Suprapubic skin (tissue), 4 donors: ENCODE measurements around the gene INKA1. TPM values are rescaled to one million over a fixed set of nuclear protein-coding genes. Genes with fewer than 3 reads are reported as not detected.

Source experiments
- DNase-seq, 2 donors: peaks; one replicate each; pipeline ENCODE4 v3.0.0-alpha.2; 2019; ENCODE audit warnings: low spot score in 2 of 2
- H3K27ac ChIP-seq: fragments of 200-600 bp; sonication (generic); one replicate; pipeline ENCODE4 v1.5.1; 2019
- H3K27me3 ChIP-seq: fragments of 200-600 bp; sonication (generic); one replicate; pipeline ENCODE4 v1.5.1; 2019
- H3K36me3 ChIP-seq: fragments of 200-600 bp; sonication (generic); one replicate; pipeline ENCODE4 v1.5.1; 2019
- H3K4me1 ChIP-seq: fragments of 200-600 bp; sonication (generic); one replicate; pipeline ENCODE4 v1.5.1; 2019
- H3K4me3 ChIP-seq: fragments of 200-600 bp; sonication (generic); one replicate; pipeline ENCODE4 v1.5.1; 2019; ENCODE audit warnings: mild to moderate bottlenecking
- H3K9me3 ChIP-seq: fragments of 200-600 bp; sonication (generic); one replicate; pipeline ENCODE4 v1.5.1; 2019
- CTCF ChIP-seq, 2 donors: fragments of 200-600 bp in 1 of 2; fragments of 450-650 bp in 1 of 2; sonication (generic) in 1 of 2; IDR thresholded peaks; one replicate each; pipeline ENCODE4 v1.5.1; 2016 to 2019; ENCODE audit warnings: antibody characterized with exemption in 2 of 2, mild to moderate bottlenecking in 1 of 2, moderate library complexity in 1 of 2
- EP300 ChIP-seq: sonication (generic); formaldehyde crosslinking; IDR thresholded peaks from one replicate; pipeline ENCODE4 v1.6.1; 2017; ENCODE audit warnings: antibody characterized with exemption
- POLR2A ChIP-seq, 2 donors: fragments of 450-650 bp; IDR thresholded peaks; one replicate each; pipeline ENCODE4 v1.6.1; 2017; ENCODE audit warnings: antibody characterized with exemption in 2 of 2, mild to moderate bottlenecking in 2 of 2, moderate library complexity in 2 of 2
- POLR2AphosphoS5 ChIP-seq, 3 donors: sonication (generic); formaldehyde crosslinking; IDR thresholded peaks; one replicate each; pipeline ENCODE4 v1.6.1; 2017; ENCODE audit warnings: antibody characterized with exemption in 3 of 3
- WGBS: methylation state at CpG from one replicate; pipeline ENCODE4 v1.1.5; 2018; 5-methylcytosine and 5-hydroxymethylcytosine counted together
- total RNA-seq, 4 donors: library from RNA; depleted of rRNA; stranded (reverse); fragments of >200 nt; gene quantifications; one replicate each; pipeline ENCODE4 v1.1.0, GENCODE V29; 2016

The INKA1 gene
- total RNA-seq, 4 donors from 2014 or later = 30.9 to 48.1 (median 36.2) TPM

- peaks cover 42% of the 10 kb centered on the region for H3K4me1 ChIP-seq
- 91% methylated on average over 2 of the region's 2 CpGs for WGBS
These were observed 1.9 kb upstream of the INKA1 start for GRCh38 chr3:49801160-49801559.

GRCh38 chr3:49803465-49804140, 542 bp downstream of the INKA1 start:
- peak overlapping the region; percentile 92 for H3K4me3 ChIP-seq
- peak overlapping the region; percentile 94 for H3K27ac ChIP-seq
- TF ChIP-seq POLR2A (IDR thresholded peaks at IDR 0.05) (no peak), EP300 (no peak), POLR2AphosphoS5 (IDR thresholded peaks at IDR 0.05) (peak in 1 of 3 donors; percentile 58), CTCF (IDR thresholded peaks at IDR 0.05) (no peak)
- H3K4me1 ChIP-seq = peaks cover 61% of the 10 kb centered on the region
- no peaks in the 10 kb centered on the region for H3K36me3 ChIP-seq
- no peaks in the 10 kb centered on the region for H3K9me3 ChIP-seq
- H3K27me3 ChIP-seq = no peaks in the 10 kb centered on the region
- 0% methylated on average over 15 of the region's 41 CpGs for WGBS
- DNase-seq = peak in 1 of 2 donors; percentile 79

More at GRCh38 chr3:49801160-49801559, 1.9 kb upstream of the INKA1 start:
- H3K4me3 ChIP-seq = no peak overlapping the region
- DNase-seq = no peak
- no peaks in the 10 kb centered on the region for H3K36me3 ChIP-seq
- no peaks in the 10 kb centered on the region for H3K27me3 ChIP-seq
- H3K9me3 ChIP-seq = no peaks in the 10 kb centered on the region
- TF ChIP-seq CTCF (IDR thresholded peaks at IDR 0.05) (no peak), POLR2AphosphoS5 (IDR thresholded peaks at IDR 0.05) (no peak), POLR2A (IDR thresholded peaks at IDR 0.05) (no peak), EP300 (no peak)
- H3K27ac ChIP-seq = no peak overlapping the region

- DNase-seq = no peak
- peaks cover 6% of the 10 kb centered on the region for H3K36me3 ChIP-seq
- peak overlapping the region; percentile 92 for H3K4me3 ChIP-seq
- TF ChIP-seq POLR2AphosphoS5 (IDR thresholded peaks at IDR 0.05) = no peak
- TF ChIP-seq EP300 = no peak
- no peak for TF ChIP-seq CTCF (IDR thresholded peaks at IDR 0.05)
- no peak for TF ChIP-seq POLR2A (IDR thresholded peaks at IDR 0.05)
- no peaks in the 10 kb centered on the region for H3K27me3 ChIP-seq
- peak overlapping the region; percentile 94 for H3K27ac ChIP-seq
- H3K9me3 ChIP-seq = no peaks in the 10 kb centered on the region
- H3K4me1 ChIP-seq = peaks cover 58% of the 10 kb centered on the region
- 31% methylated on average over 14 of the region's 26 CpGs for WGBS
These were observed 1.3 kb downstream of the INKA1 start for GRCh38 chr3:49804141-49805041.

GRCh38 chr3:49805367-49805782, 2.3 kb downstream of the INKA1 start:
- DNase-seq = peak; percentile 91 to 92

More at GRCh38 chr3:49805367-49805782, 2.3 kb downstream of the INKA1 start:
- Histone ChIP-seq H3K27me3 (no peaks in the 10 kb centered on the region), H3K9me3 (no peaks in the 10 kb centered on the region), H3K27ac (peak overlapping the region; percentile 94), H3K4me3 (peak overlapping the region; percentile 92), H3K4me1 (peaks cover 53% of the 10 kb centered on the region), H3K36me3 (peaks cover 16% of the 10 kb centered on the region)
- TF ChIP-seq POLR2A (IDR thresholded peaks at IDR 0.05) = no peak
- no peak for TF ChIP-seq CTCF (IDR thresholded peaks at IDR 0.05)
- no peak for TF ChIP-seq EP300
- TF ChIP-seq POLR2AphosphoS5 (IDR thresholded peaks at IDR 0.05) = peak in 2 of 3 donors; percentile 60 to 73
- WGBS = 14% methylated on average over 3 of the region's 3 CpGs
